ENCODE results near the gene RPP30.
"Not testable (repeated sequence)": the region's sequence is repeated elsewhere in the genome, so short reads cannot be mapped to it uniquely, and the experiment has no call there.

Gene RPP30

GRCh38 chr10:90917968-90918318, 46.2 kb downstream of the RPP30 start:
- no peak for DNase-seq

GRCh38 chr10:90919683-90920574, 48.2 kb downstream of the RPP30 start:
- no peak for DNase-seq

DNA sequence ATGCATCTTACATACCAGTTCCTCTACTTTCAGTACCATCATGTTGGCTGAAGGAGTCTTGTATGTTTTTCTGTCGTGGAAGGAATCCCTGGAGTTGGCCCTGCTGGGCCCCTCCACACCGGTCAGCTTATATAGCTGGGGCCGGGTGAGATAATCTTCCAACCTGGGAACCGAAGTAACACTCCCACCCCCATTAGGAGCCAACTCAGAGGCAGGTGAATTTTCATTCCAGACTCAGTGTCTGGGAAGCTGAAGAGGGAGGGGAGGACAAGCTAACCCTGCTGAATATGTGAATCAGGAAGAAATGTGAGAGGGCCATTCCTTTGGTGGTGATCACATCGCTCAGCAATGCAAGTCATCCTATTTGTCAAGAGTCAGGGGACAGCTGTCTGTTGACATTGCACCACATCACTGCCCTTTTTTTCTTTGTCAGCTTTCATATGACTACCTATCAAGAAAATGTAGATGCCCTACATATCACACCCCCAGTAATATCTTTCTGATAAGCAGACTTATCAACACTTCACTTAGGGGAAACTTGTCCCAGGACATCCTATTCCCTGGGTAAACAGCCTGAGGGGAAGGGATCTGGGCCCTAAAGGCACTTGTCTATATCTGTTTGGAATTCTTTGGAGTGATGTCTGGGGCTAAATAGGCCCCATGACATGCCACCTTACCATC, 49.4 kb downstream of the RPP30 start, which contains the start of gene ANKRD1:
ANKRD1 (minus strand) TSS at position 102 of the 681 bp plus-strand sequence; CDS start at position 42, 60 bp downstream.
- no peak for DNase-seq

- DNase-seq: no peak
These were observed 50.1 kb downstream of the RPP30 start for GRCh38 chr10:90921906-90922305.

- DNase-seq: no peak
These were observed 51.4 kb downstream of the RPP30 start for GRCh38 chr10:90923111-90923731.

GRCh38 chr10:90924552-90924951, 52.8 kb downstream of the RPP30 start:
- DNase-seq: no peak

GRCh38 chr10:90925079-90926029, 53.6 kb downstream of the RPP30 start:
- DNase-seq: no peak

- no peak for DNase-seq
These were observed 55.5 kb downstream of the RPP30 start for GRCh38 chr10:90927293-90927692.

DNA sequence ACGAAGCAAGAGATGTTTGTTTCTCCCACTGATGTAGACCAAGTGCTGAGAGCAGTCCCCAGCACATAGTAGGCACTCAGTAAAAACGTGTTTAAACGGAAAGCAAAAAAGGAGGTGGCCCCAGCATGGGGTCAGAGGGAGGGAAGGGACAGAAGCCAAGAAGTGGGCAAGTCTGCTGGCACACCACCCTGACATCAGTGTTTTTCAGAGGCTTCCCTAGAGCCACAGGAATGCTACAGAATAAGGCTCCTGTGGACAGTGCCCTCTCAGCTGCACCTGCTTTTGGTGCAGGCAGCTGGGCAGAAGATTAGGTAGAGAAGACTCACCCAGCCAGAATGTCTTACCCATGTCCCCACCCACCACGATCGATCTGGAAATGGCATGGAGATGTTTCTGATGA, 57.4 kb downstream of the RPP30 start:
- no peak for DNase-seq

DNA sequence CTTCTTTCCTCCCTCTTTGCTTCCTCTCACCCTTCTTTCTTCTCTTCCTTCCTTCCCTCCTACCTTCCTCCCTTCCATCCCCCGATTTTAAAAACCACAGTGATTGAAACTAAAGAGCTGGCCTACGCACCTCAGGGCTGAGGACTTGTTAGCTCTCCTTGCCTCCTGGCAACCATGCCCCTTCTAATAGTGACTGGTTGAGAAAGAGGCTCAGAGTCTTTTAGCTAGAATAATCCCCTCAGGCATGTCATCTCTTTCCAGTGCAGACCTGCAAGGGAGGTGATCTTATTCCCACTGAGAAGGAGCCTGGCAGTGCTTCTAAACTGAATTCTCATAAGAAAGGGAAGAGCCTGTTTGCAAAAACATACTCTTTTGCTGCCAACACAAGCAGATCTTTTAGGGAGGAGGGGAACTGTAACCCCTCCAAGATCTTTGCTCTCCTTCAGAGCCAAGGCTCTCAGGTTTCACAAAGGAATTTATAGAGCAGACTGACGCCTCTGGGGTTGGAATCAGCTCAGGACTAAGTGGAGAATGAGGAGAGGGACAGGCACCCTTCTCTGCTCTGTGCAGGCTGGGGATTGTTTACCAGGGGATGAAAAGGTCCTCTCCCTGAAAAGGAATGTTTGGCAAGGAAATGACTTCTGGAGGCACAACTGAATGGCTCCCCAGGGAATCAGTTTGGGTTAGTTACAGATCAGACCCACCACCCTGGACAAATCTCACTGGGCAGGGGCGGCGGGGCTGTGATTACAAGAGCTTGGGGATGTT, 58.5 kb downstream of the RPP30 start:
- DNase-seq: no peak

GRCh38 chr10:90930971-90931871, 59.4 kb downstream of the RPP30 start:
- DNase-seq: no peak

GRCh38 chr10:90935581-90936275, 64.0 kb downstream of the RPP30 start:
- no peak for DNase-seq

DNA sequence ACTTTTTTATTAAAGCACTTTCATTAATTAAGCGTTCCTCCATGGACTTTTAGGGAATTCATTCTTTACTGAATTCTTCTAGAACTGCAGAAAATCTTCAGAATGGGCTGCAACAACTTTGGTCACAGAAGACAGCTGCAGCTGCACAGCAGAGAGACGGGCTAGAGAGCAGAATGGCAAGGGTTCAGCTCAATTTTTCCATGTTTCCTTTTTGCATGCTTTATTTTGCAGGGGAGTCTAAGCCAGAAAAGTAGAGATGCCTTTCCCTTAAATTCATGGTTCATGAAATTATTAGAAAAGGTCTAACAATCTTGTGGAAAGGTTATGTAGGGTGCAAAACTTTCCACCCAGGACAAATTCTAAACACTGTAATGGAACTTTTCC, 64.5 kb downstream of the RPP30 start:
- no peak for DNase-seq

DNA sequence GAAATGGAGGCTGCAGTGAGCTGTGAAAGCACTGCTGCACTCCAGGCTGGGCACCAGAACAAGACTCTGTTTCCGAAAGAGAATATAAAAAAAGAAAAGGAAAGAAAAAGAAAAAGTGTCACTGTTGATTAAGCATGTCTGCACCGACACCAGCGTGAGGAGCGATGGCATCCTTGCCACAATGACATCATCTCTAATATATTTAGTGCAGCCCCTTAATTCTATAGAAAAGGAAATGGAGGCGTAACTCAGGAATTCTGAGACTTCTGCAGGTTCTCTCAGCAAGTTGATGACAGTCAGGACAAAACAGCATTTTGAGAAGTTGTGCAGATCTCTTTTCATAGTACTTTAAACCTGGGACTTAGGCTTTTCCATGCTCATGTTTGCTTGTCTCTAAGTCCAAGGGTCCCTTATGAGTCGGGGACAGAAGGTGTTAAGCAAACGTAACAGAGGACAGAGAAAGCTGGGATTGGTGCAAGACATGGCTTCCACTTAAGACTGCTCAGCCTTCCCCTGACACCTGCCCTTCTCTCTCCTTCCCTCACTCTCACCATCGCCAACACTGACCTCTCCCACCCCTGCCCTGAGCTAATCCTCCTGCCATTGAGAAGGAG, 66.0 kb downstream of the RPP30 start:
- DNase-seq: no peak

- peak; percentile 23 for DNase-seq
These were observed 67.3 kb downstream of the RPP30 start for GRCh38 chr10:90939116-90939515.

- DNase-seq: no peak
These were observed 67.9 kb downstream of the RPP30 start for GRCh38 chr10:90939648-90940047.

DNA sequence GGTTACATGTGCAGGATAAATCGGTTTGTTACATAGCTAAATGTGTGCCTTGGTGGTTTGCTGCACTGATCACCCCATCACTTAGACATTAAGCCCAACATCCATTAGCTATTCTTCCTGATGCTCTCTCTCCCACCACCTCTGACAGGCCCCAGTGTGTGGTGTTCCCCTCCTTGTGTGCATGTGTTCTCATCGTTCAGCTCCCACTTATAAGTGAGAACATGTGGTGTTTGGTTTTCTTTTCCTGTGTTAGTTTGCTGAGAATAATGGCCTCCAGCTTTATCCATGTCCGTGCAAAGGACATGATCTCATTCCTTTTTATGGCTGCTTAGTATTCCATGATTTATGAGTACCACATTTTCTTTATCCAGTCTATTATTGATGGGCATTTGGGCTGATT, 71.2 kb downstream of the RPP30 start:
- DNase-seq: not testable (repeated sequence)

GRCh38 chr10:90944749-90945148, 73.0 kb downstream of the RPP30 start:
- DNase-seq: no peak

DNA sequence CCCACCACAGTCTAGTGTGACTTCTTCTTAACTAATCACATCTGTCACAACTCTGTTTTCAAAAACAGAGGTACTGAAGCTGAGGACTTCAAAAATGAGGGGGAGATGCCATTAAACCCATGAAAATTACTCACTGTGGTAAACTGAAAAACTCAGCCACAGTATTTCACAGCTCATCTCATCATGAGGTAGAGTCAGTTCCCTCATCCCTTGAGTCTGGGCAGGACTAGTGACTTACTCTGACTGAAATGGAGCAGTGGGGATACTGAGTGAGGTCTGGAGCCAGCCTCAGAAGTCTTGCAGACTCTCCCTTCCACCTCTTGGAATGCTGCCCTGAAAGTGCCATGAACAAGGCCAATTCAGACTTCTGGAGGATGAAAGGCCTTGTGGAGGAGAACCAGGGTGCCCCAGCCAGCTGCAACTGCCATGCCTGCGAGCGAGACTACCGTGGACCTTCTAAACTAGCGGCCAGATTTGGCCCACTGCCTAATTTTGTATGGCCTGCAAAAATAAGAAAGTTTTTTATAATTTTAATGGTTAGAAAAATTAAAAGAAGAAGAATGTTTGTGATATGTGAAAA, 73.8 kb downstream of the RPP30 start:
- no peak for DNase-seq

All from NCI-H1048 (cell line).